GM18873 (cell line): Measurements from ENCODE around the gene OSR1.
"Not testable (repeated sequence)": the region's sequence is repeated elsewhere in the genome, so short reads cannot be mapped to it uniquely, and the experiment has no call there.

ENCODE experiments used
- ATAC-seq: cut with Tn5 transposase; IDR thresholded peaks from one replicate; pipeline ENCODE4 v1.9.1; 2021; ENCODE audit warnings: mild to moderate bottlenecking, moderate library complexity, moderate number of reproducible peaks; ENCODE audit not compliant: unreplicated experiment, low FRiP score

Gene OSR1

DNA sequence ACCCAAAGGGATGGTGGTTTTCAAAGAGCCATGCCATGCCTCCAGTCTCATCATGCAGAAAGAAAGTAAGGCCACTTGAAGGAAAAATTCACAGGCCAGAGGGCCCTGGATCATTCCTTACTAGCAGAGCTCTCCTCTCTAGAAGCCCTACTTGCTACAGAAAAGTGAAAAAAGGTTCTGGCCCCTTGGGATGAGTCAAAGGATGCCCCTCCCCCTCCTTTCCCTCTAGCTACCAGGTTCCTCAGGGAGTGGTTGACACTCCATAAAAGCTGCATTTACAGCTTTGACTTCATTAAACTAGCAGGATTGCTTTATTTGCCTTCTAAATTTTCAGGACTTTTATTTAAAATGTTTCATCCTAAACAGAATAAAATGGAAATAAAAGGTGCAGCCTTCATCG, 21.2 kb downstream of the OSR1 start:
- no peak for ATAC-seq

DNA sequence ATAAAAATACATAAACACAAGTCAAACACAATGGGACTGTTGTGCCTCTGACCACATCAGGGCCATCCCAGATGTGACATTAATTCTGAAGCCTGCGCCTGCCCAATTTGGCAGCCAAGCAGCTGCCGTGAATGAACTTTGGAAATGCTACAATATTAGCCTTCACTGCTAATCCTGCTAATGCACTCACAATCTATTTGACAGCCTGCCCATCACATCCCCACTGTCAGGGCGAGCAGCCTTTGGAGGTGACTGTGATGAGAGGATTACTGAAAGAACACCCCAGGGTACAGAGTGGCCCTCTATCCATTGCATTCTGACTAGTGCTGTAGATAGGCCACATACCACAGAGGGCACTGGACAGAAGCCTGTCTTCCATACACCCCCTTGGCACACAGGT, 21.6 kb downstream of the OSR1 start:
- ATAC-seq: no peak

GRCh38 chr2:19332503-19332902, 25.9 kb downstream of the OSR1 start:
- no peak for ATAC-seq

GRCh38 chr2:19331450-19331849, 27.0 kb downstream of the OSR1 start:
- no peak for ATAC-seq

DNA sequence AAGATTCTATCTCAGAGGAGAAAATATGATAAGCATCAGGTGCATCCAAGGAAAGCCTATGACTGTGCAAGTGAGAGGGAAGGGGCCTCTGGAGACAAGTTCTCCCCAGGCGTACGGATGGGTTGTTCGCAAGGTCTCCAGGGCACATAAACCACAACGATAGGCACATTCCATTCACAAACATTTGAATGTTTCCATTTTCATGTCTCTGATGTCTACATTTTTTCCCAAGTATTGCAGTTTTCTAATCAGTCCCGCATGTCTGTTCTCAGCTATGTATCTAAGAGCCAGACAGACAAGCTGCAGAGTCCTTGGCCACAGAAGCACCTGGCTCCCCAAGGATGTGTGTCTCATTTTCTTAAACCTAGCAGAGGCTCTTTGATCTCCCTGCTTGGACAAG, 28.0 kb downstream of the OSR1 start:
- ATAC-seq: no peak

GRCh38 chr2:19329445-19329844, 29.0 kb downstream of the OSR1 start:
- ATAC-seq: no peak

- ATAC-seq: no peak
These were observed 30.9 kb downstream of the OSR1 start for GRCh38 chr2:19327496-19327895.

DNA sequence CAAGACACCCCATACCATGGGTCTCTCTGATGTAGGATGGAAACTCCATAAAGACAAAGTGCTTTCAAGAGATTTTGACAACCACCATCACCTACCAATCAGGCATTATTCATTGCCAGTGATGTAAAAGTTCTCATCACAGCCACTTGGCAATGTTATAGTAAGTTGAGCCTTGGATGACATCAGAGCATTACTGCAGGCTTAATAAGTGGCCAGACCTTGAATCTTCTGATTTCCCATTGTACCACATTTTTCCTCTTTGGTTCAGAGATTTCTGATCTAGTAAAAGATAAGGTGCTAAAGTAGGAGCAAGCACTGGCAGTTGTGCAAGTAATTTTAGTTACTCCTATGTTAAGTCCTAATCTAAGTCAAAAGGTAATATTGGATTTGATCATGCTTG, 36.5 kb downstream of the OSR1 start:
- no peak for ATAC-seq

GRCh38 chr2:19320813-19321212, 37.6 kb downstream of the OSR1 start:
- no peak for ATAC-seq

DNA sequence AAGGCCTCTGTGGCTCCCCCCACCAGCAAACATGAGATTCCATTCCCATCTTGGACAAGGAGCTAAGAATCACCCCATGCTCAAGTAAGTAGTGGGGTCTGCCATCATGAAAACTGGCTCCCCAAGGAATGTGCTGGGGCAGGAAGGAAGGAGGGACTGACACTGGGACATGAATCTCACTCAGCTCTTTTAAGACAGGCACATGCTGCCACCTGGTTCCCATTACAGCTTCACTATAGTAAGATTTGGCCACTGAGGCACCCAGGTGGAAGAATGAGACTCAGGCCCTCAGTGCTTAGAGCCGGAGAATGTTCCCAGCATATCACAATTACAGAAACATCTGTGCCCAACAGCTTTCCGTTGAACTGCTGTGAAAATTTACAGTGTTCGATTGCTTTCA, 38.7 kb downstream of the OSR1 start:
- no peak for ATAC-seq

GRCh38 chr2:19319064-19319463, 39.4 kb downstream of the OSR1 start:
- ATAC-seq: no peak

- no peak for ATAC-seq
These were observed 44.9 kb downstream of the OSR1 start for GRCh38 chr2:19313553-19313952.

DNA sequence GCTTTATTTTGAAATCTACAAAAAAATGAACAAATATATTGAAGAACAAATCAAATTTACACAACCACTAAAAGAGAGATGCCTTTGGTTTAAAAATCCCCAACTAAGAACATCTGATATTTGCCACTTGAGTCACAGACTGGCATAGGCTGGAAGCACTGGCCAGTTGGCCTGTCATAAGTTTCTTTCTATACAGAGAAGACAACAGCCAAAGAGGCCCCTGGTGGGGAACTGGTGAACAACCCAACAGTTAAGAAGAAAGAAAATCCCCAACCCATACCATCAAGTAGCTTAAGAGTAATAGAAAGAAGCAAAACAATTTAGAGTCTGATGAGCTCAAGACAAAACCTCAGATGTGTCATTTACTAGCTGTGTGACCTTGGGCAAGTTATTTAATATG, 45.5 kb downstream of the OSR1 start:
- ATAC-seq: no peak

DNA sequence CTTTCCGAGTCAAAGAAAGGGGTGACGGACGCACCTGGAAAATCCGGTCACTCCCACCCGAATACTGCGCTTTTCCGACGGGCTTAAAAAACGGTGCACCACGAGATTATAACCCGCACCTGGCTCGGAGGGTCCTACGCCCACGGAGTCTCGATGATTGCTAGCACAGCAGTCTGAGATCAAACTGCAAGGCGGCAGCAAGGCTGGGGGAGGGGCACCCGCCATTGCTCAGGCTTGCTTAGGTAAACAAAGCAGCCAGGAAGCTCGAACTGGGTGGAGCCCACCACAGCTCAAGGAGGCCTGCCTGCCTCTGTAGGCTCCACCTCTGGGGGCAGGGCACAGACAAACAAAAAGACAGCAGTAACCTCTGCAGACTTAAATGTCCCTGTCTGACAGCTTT, 52.4 kb downstream of the OSR1 start:
- not testable (repeated sequence) for ATAC-seq

- ATAC-seq: not testable (repeated sequence)
These were observed 52.9 kb downstream of the OSR1 start for GRCh38 chr2:19305400-19306055.

- ATAC-seq: no peak
These were observed 56.7 kb downstream of the OSR1 start for GRCh38 chr2:19301706-19302105.
